NCI-H2081 (cell line): ENCODE data around the gene DCLK1.

ENCODE experiments used
- DNase-seq, 2 experiments: peaks; one replicate each; lab custom pipeline; 2025; lab: John Stamatoyannopoulos, UW

Gene DCLK1

DNA sequence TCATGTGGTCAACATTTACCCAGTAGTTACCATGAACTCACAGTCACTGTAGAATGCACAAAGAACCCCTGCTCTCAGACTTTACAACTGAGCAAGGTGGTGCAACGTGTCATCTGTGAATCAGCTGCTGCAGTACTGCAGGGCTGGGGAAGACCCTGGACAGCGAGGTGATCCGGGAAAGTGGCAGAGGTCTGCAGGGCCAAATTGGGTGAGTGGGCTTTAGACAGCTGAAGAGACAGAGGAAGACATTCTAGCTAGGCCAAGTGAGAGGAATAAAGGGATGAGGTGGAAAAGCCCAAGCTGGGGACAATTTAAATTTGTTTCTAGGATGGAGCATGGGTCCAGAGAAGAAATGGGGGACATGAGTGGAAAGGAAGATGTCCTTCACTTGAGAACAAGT is 270.5 kb downstream of the DCLK1 start:
- no peak for DNase-seq

DNA sequence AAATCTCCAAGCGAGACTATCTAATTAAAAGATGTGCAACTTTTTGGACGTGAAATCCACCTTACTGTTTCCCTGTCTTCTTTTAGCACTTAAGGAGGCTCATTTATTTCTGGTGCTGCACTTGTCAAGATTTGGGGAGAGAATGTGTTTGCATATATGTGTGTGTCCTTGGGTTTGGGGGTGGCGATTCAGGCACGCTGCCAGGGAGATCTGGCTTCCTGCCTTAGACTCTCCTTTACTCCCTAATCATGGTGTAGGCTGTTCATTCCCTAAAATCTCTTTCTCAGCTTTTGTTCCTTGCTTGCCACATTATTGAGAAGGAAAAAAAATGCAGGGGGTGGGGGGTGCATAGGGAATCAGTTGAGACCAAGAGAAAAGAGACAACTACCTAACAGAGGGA is 271.2 kb downstream of the DCLK1 start:
- DNase-seq: no peak

- DNase-seq: no peak
Measured at GRCh38 chr13:35858665-35859064, 272.5 kb downstream of the DCLK1 start.

- no peak for DNase-seq
Measured at GRCh38 chr13:35857769-35858168, 273.4 kb downstream of the DCLK1 start.

DNA sequence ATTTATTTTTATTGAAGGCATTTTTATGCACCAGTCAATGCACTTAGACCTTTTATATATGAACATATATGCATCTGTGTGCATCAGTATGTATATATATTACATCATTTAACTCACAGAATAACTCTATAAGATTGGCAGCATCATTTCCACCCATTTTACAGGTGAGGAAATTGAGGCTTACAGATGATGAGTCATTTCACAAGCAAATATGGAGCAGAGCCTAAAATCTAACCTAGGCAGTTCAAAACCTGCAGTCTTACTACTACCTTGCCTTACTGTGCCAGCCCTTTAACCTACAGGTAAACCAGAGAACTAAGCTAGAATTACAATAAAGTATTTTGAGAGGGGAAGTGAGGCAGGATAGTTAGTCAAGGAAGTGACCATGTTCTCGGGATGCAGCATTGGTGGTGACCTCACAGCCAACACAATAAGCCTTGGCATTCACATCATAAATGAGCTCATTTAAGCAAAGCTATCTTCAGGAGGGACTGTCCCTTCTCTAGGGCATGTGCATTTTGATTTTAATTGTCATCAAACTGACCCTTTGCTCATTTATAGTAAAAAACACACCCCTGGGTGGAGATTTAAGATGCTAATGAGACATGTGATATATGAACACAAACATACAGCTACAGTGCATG is 274.3 kb downstream of the DCLK1 start:
- DNase-seq: no peak

- DNase-seq: no peak
Measured at GRCh38 chr13:35856084-35856483, 275.1 kb downstream of the DCLK1 start.

- DNase-seq: peak; percentile 11 to 35
Measured at GRCh38 chr13:35855531-35856019, 275.6 kb downstream of the DCLK1 start.

DNA sequence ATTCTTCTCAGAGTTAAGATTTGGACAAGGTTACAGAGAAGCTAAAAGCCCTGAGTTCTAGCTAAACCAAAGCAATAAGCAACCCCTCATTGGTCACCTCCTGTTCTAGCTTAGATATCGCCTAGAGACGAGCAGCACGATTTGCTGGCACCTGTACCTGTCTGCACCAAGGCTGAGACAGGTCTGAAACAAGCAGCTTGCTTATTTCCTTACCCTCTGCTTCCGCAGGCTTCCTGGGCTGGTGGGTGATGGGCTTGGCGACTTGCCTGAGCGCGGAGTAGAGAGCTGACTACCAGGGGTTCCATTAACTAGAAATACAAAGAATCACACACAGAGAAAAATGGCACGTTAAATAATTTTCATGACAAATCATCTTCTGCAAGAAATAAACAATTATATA is 276.9 kb downstream of the DCLK1 start:
- DNase-seq: no peak

GRCh38 chr13:35851881-35852280 is 279.3 kb downstream of the DCLK1 start:
- no peak for DNase-seq

- DNase-seq: no peak
Measured at GRCh38 chr13:35851356-35851755, 279.8 kb downstream of the DCLK1 start.

DNA sequence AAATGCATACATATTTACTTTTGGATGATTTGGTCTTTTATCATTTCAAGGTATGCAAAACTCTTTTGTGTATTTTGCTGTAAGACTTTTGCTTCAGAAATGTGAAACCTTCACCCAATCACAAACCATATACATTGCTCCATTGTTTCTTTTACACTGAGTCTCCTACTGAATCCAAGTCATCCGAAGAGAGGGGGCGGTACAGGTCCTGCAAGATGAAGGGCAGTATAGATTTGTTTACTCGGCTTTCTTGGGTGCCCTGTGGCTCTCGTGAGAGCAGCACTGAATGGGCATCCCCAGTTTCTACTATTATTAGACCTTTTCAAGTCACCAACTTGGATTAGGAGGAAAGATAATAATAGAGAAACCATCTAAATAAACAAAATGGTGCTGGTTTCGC is 280.6 kb downstream of the DCLK1 start:
- no peak for DNase-seq

DNA sequence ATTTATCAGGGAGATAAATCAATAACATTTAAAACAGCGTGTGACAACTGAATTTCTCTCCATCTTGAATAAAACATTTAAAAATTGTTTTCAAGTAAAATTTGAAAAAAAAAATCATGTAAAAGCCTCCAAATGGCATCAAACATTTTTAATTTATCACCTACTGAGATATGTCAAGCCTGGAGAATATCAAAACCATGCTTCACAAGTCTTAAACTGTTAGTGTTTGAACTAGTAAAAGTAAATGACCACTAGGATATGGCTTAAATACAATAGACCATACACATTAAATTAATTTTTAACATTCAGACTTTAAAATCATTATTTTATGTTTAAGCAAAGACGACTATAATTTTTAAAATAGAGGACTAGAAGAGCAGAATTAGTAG is 281.9 kb downstream of the DCLK1 start:
- DNase-seq: no peak

GRCh38 chr13:35848336-35849255 is 282.6 kb downstream of the DCLK1 start:
- no peak for DNase-seq

DNA sequence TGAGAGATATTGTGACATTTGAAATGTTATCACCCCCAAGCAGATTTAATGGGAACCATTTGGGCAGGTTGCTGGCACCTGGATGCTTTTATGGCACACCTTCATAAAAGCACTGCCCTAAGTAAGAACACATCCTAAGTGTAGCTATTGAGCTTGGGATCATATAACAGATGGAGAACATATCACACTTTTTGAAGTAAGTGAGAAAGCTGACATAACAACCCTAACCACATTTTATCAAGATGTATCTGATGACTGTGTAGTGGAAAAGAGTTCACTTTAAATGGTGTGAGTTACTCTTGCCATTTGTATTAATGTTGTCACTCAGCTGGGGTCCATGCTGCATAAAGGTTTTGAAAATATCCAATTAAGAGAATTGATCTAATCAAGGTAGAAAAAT is 287.9 kb downstream of the DCLK1 start:
- DNase-seq: no peak

DNA sequence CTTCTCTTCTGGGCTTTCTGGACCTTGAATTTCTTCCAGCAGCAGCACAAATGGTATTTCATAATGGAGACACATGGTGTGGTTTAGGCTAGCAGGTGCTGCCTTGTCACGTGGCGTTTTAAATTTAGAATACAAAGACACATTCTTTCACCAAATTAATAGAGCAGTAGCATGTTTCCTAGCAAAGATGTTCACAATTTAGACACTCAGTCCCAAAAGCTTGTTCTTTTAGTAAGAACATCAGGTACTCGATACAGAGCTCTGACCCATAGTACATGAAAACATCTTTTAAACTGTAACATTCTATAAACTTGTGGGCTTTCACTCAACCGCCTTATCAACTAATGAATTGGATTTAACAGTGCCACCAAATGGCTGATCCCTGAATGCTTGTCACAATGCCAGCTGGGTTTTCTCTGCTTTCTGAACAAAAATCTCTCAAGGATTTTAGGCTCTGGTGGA is 290.1 kb downstream of the DCLK1 start:
- no peak for DNase-seq

GRCh38 chr13:35839806-35840205 is 291.4 kb downstream of the DCLK1 start:
- DNase-seq: no peak

DNA sequence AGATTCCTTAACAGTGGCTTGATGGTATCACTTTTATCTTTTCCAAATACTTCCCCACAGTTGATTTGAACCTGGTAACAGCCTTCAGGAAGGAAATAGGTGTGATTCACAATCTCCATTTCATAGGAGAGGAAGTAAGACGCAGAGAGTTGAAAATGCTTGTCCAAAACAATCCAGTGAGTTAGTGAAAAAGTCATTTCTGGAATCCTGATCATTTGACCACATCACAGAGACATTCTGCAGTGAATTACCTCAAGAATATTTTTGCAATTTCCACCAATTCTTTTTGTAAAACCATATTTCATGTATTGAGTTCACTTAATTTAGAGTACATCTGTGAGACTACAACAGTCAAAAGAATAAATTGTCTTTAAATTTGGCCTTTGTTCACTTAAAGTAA is 292.8 kb downstream of the DCLK1 start:
- no peak for DNase-seq

DNA sequence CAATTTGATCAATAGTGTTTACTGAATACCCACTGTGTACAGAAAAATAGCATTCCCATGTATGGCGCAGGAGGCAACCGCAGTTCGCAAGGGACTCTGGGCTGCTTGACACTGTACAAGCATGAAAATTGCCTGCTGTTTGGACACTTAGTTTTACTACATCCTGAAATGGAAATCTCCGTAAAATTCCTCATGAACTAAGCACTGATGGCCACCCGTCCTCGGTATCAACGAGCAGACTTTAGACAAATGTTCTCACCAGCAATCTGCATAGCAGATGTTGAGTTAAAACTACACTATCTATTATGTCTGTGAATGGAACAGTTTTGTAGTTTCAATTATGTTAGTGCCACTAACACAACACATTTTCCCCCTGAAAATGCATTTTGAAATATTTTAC is 294.7 kb downstream of the DCLK1 start:
- DNase-seq: no peak

GRCh38 chr13:35835989-35836388 is 295.2 kb downstream of the DCLK1 start:
- no peak for DNase-seq

DNA sequence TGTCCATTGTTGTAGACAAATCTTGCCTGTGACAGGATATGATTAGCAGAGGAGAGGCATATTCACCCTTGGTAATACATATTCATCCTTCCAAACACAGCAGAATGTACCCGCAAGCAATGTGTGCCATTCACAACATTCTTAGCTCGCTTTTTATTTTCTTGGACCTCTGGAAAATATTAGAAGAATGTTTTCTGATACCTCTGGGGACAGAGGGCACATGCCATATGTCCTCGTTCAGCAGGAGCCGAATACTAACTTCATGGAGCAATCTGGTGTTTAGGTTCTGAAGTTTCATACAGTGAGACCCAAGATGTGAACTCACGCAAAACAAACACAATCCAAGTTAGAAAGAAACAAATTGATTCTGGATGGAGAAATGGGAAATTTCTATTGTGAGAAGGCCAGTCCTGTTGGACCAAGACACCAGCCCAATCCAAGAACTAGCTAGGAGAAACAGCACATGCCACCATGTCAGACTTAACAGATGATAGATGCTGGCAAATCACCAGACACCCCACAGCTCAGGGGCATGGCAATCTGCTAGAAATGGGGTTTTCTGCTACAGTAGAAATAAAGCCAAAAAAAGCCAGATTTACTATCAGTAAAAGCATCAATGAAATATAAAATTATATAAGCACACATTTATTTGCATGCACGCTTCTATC is 297.4 kb downstream of the DCLK1 start:
- DNase-seq: no peak

- no peak for DNase-seq
Measured at GRCh38 chr13:35833031-35833430, 298.2 kb downstream of the DCLK1 start.

DNA sequence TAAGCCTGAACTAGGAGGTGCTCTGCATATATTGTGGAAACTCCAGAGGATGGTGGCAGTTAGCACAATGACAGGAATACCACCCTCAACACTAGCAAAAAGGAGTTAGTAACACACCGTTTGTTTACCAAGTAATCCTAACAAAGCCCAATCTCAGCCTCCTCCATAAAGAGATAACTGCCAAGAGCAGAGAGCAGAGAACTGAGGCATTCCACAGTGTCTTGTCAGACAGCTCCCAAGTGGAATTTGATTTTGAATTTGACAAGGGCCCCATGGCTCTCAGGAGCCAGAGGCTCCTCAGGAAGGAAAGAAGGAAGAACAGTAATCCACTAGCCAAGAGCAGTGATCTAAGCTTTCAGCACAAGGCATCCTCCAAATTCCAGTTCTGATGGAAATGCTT is 298.6 kb downstream of the DCLK1 start:
- DNase-seq: no peak
